A549 (cell line): ENCODE measurements around the gene RAPGEF5.

Source experiments
- CBX2 ChIP-seq: fragments of 200-600 bp; sonication (generic); IDR thresholded peaks from 2 replicates; pipeline ENCODE4 v1.6.1; 2016; ENCODE audit warnings: low read depth, mild to moderate bottlenecking, borderline replicate concordance
- CHD2 ChIP-seq: fragments of 150-350 bp; IDR thresholded peaks from 2 replicates; pipeline ENCODE4 v1.6.1; 2014; ENCODE audit warnings: low read length; ENCODE audit not compliant: partially characterized antibody
- KDM5A ChIP-seq: fragments of 200-600 bp; sonication (generic); IDR thresholded peaks from 2 replicates; pipeline ENCODE4 v1.6.1; 2016; ENCODE audit warnings: antibody characterized with exemption, mild to moderate bottlenecking
- POLR2A ChIP-seq: IDR thresholded peaks from 2 replicates; pipeline ENCODE4 v1.6.1; 2012; ENCODE audit warnings: mild to moderate bottlenecking, low read length
- RAD21 ChIP-seq, 2 experiments: fragments of >200 bp in 1 of 2; sonication (Bioruptor Twin) in 1 of 2; formaldehyde crosslinking in 1 of 2; IDR thresholded peaks in 1 of 2; conservative IDR thresholded peaks in 1 of 2; 2 replicates in 1 of 2; 3 replicates in 1 of 2; pipeline ENCODE4 v1.6.1; 2012 to 2018; ENCODE audit warnings: inconsistent platforms in 1 of 2
- ZC3H11A ChIP-seq: fragments of 450-650 bp; IDR thresholded peaks from 2 replicates; pipeline ENCODE4 v1.6.1; 2014; ENCODE audit warnings: antibody characterized with exemption, mild to moderate bottlenecking
- TF ChIP-seq, protein P1 (sequence below): fragments of >200 bp; sonication (Bioruptor Twin); formaldehyde crosslinking; IDR thresholded peaks from 3 replicates; pipeline ENCODE4 v1.5.1; 2016
- TF ChIP-seq, protein P2 (sequence below): fragments of 200-600 bp; sonication (generic); IDR thresholded peaks from 2 replicates; pipeline ENCODE4 v1.6.1; 2016; ENCODE audit warnings: antibody characterized with exemption, mild to moderate bottlenecking, moderate library complexity

DNA sequence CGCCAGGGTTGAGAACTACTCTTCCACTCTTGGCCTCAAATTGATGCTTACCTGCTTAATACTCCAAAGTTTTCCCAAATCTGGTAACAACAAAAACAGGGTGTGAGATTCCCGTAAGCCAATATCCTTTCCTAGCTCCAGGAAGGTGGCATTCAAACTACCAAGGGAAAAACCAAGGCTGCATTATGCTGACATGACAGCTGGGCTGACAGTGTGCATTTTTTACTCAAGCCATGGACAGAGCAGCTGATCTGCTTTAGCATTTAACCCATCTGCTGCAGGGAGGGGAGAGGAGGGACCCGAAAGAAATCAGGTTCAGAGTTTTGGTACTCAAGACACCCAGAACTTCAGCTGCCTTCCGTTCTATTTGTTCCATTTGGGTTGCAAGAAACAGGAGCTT lies 49.8 kb upstream of the RAPGEF5 start:
- TF ChIP-seq, protein P1, sequence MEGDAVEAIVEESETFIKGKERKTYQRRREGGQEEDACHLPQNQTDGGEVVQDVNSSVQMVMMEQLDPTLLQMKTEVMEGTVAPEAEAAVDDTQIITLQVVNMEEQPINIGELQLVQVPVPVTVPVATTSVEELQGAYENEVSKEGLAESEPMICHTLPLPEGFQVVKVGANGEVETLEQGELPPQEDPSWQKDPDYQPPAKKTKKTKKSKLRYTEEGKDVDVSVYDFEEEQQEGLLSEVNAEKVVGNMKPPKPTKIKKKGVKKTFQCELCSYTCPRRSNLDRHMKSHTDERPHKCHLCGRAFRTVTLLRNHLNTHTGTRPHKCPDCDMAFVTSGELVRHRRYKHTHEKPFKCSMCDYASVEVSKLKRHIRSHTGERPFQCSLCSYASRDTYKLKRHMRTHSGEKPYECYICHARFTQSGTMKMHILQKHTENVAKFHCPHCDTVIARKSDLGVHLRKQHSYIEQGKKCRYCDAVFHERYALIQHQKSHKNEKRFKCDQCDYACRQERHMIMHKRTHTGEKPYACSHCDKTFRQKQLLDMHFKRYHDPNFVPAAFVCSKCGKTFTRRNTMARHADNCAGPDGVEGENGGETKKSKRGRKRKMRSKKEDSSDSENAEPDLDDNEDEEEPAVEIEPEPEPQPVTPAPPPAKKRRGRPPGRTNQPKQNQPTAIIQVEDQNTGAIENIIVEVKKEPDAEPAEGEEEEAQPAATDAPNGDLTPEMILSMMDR = no peak
- TF ChIP-seq, protein P2, sequence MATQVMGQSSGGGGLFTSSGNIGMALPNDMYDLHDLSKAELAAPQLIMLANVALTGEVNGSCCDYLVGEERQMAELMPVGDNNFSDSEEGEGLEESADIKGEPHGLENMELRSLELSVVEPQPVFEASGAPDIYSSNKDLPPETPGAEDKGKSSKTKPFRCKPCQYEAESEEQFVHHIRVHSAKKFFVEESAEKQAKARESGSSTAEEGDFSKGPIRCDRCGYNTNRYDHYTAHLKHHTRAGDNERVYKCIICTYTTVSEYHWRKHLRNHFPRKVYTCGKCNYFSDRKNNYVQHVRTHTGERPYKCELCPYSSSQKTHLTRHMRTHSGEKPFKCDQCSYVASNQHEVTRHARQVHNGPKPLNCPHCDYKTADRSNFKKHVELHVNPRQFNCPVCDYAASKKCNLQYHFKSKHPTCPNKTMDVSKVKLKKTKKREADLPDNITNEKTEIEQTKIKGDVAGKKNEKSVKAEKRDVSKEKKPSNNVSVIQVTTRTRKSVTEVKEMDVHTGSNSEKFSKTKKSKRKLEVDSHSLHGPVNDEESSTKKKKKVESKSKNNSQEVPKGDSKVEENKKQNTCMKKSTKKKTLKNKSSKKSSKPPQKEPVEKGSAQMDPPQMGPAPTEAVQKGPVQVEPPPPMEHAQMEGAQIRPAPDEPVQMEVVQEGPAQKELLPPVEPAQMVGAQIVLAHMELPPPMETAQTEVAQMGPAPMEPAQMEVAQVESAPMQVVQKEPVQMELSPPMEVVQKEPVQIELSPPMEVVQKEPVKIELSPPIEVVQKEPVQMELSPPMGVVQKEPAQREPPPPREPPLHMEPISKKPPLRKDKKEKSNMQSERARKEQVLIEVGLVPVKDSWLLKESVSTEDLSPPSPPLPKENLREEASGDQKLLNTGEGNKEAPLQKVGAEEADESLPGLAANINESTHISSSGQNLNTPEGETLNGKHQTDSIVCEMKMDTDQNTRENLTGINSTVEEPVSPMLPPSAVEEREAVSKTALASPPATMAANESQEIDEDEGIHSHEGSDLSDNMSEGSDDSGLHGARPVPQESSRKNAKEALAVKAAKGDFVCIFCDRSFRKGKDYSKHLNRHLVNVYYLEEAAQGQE = no peak
- TF ChIP-seq CHD2 = no peak
- no peak for TF ChIP-seq CBX2
- no peak for TF ChIP-seq POLR2A
- no peak for TF ChIP-seq KDM5A
- no peak for TF ChIP-seq ZC3H11A
- no peak for TF ChIP-seq RAD21 (conservative IDR thresholded peaks at IDR 0.05 in 1 of 2, IDR thresholded peaks at IDR 0.05 in 1 of 2)
